Dermis blood vessel endothelial cell (primary cell): ENCODE results near the gene TSPYL2. TPM values are rescaled to one million over a fixed set of nuclear protein-coding genes. Genes with fewer than 3 reads are reported as not detected.

Source experiments
- DNase-seq: peaks from one replicate; pipeline ENCODE4 v3.0.0; 2010
- total RNA-seq: library from RNA; depleted of rRNA; stranded (reverse); fragments of >200 nt; gene quantifications from 2 replicates; pipeline ENCODE4 v1.2.3, GENCODE V29; 2014

TSPYL2 gene
- total RNA-seq, 1 donor from 2014 or later, result 5.6 TPM

DNA sequence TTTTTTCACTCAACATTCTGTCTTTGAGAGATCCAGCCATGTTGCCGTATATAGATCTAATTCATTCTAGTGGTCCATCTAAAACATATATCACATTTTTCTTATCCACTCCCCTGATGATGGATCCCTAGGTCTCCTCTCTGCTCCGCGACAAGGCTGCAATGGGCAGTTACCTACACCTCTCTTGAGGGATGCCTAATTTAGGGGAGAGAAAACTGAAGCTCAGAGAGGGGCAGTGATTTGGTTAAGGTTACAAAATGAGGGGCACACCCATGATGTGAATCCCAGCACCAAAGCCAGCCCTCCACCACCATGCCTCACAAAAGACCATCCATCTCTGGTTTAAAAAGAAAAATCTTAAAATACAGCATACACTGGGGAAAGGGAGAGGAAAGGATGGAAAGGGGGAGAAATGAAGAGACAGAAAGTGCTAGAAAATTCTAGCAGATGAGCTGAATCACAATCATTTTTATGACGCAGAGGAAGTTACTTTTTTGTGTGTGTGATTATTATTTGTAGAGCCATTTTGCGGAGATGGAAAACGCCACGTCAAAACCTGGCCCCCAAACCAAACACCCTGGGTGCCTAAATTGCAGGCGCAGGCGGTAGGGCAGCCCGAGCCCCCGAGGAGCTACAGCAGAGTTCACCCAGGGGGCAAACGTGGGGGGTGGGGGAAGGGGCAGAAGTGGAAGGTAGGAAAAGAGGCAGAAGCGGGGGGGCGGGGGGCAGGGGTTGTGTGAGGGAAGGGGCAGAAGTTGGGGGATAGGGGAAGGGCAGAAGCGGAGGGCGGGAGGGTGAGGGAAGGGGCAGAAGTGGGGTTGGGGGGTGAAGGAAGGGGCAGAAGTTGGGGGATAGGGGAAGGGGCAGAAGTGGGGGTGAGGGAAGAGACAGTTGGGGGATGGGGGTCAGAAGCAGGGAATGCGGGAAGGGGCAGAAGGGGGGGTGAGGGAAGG is 1.3 kb upstream of the TSPYL2 start:
- peak; percentile 26 for DNase-seq

DNA sequence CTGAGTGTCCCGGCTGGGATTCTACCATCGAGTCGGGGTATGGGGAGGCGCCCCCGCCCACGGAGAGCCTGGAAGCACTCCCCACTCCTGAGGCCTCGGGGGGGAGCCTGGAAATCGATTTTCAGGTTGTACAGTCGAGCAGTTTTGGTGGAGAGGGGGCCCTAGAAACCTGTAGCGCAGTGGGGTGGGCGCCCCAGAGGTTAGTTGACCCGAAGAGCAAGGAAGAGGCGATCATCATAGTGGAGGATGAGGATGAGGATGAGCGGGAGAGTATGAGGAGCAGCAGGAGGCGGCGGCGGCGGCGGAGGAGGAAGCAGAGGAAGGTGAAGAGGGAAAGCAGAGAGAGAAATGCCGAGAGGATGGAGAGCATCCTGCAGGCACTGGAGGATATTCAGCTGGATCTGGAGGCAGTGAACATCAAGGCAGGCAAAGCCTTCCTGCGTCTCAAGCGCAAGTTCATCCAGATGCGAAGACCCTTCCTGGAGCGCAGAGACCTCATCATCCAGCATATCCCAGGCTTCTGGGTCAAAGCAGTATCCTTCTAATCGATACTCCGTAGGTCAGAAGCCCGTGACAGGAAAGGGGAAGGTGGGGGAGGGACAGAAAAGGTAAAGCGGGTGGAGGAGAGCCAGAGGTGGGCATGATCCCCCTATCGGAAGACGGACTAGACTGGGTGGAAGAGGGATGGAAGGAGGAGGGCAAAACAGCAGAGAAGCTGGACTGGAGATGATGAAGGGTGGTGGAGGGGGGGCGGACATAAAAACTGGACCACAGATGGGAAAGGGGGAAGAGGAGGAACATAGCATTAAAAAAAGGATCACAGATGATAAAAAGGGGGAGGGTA is 828 bp downstream of the TSPYL2 start:
- no peak for DNase-seq

DNA sequence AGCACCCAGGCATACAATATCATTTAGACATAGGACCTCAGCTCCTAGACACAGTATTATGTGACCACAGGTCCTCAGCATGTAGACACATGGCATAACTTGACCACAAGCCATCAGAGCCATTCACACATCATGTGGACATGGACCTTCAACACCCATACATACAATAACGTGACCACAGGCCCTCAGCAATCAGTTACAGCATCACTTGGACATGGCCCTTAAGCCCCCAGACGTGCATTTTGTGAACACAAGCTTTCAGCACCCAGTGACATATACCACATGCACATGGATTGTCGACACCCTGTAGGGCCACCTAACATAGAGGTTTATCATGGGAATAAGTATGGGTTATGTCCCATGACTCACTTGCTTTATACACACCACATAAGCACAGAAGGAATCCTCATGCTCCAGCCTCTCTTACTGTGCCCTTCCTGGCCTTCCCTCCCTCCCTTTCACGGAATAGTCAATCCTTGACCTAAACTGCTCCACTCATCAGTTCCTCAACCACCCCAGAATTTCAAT is 1.9 kb downstream of the TSPYL2 start:
- DNase-seq, result no peak

DNA sequence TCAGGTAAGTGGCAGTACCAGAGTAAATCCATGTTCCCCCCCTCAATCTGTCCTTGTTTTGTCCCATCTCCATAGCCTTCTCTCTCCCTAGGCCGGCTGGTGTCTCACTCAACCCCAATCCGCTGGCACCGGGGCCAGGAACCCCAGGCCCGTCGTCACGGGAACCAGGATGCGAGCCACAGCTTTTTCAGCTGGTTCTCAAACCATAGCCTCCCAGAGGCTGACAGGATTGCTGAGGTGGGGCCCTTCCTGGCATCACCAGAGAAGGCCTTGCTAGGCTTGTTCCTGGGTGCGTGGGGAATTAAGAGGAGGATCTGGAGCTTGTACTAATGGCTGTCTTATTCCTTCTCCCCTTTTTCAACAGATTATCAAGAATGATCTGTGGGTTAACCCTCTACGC is 2.7 kb downstream of the TSPYL2 start:
- DNase-seq, result no peak

DNA sequence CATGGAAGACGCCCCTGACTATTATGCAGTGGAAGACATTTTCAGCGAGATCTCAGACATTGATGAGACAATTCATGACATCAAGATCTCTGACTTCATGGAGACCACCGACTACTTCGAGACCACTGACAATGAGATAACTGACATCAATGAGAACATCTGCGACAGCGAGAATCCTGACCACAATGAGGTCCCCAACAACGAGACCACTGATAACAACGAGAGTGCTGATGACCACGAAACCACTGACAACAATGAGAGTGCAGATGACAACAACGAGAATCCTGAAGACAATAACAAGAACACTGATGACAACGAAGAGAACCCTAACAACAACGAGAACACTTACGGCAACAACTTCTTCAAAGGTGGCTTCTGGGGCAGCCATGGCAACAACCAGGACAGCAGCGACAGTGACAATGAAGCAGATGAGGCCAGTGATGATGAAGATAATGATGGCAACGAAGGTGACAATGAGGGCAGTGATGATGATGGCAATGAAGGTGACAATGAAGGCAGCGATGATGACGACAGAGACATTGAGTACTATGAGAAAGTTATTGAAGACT is 3.6 kb downstream of the TSPYL2 start:
- DNase-seq, result no peak

DNA sequence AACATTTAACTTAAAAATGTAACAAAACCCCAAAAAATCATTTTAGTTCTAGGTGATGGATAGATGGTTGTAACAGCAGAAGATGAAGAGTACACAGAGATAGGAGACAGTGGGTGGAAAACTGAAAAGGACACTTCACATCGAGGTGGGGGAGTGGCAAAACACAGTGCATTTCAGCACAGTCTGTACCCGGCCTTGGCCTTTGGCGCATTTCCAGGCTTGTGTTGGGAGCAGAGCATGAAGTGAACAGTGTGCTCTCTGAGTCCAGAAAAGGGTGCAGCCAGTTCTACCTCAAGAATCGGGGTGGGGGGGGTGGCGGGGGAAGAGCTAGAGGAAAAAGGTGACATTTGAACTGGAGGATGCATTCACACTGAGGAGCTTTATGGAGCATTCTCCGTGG is 4.3 kb downstream of the TSPYL2 start:
- no peak for DNase-seq

DNA sequence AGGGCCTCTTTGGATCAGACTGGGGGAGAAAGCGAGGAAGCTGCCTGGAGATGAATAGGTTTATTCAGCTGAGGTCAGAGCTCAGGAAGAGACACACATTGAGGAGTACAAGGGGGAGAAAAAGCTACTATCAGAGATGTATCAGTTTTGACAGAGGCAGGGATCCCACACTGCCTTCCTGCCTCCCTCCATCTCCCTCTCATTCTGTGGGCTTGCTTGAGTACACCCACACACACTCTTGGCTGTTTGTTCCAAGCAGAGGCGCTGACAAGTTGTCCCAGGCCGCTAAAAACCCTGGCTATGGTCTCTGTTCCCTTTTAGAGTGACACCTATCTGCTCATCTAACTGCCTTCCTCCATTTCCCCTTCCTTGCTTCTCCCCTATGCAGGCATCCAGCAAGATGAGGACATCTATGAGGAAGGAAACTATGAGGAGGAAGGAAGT is 5.2 kb downstream of the TSPYL2 start:
- no peak for DNase-seq

DNA sequence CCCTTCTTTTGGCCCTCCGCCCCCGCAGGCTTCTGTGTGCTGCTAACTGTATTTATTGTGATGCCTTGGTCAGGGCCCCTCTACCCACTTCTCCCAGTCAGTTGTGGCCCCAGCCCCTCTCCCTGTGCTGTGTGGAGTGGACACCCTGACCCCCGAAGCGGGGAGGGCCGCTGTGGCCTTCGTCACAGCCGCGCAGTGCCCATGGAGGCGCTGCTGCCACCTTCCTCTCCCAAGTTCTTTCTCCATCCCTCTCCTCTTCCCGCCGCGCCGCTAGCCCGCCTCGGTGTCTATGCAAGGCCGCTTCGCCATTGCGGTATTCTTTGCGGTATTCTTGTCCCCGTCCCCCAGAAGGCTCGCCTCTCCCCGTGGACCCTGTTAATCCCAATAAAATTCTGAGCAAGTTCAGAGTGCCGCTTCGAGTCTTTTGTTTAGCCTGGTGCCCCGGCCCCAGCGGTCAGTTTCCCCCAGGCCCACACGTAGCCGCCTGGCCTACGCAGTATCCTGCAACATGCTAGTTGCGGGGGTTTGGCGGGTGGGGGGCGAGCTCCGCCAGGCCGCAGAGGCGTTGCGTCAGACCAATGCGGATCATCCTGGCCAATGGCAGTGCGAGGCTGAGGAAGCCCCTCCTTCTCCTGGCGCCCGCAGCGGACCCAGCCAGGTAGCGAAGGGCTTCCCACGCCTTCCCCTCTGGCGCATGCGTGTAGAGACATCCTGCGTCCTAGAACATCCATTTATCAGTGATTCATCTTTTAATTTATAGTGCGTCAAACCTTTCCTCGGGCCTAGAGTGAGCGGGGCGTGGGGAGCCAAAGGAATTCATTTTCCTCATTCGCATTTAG is 6.2 kb downstream of the TSPYL2 start:
- DNase-seq, result peak; percentile 89

DNA sequence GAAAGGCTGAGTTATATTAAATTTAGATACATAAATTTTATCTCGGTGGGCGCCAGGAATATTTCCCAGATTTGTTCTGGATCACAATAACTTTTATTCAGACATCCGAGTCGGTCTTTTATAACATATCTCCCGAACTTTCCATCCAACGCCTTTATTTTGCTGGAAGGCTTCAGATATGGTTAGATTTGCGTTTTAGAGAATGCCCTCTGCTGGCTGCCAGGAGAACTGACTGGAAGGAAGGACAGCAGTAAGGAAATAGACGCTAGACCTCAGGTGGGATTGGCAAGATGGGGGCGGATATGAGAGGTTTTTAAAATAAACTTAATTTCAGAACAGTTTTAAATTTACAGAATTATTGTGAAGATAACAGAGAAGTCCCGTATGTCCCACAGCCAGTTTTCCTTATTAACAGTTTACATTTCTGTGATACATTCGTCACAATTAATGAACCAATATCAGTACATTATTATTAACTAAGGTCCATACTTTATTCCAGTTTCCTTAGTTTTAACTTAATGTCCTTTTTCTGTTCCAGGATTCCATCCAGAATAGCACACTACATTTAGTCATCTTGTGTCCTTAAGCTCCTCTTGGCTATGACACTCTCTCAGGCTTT is 7.2 kb downstream of the TSPYL2 start:
- DNase-seq, result peak; percentile 74

DNA sequence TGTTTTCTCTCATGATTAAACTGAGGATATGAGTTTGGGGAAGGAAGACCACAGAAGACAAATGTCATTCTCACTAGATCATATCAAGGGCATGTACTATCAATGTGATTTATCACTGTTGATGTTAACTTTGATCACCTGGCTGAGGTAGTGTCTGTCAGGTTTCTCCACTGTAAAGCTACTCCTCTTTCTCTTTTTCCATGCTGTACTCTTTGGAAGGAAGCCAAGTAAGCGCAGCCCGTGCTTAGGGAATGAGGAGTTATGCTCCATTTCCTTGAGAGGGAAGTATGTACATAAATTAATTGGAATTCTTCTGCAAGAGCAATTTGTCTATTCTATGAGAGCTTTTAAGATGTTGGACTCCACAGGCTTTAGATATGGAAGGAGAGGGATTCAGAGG is 7.8 kb downstream of the TSPYL2 start:
- no peak for DNase-seq

DNA sequence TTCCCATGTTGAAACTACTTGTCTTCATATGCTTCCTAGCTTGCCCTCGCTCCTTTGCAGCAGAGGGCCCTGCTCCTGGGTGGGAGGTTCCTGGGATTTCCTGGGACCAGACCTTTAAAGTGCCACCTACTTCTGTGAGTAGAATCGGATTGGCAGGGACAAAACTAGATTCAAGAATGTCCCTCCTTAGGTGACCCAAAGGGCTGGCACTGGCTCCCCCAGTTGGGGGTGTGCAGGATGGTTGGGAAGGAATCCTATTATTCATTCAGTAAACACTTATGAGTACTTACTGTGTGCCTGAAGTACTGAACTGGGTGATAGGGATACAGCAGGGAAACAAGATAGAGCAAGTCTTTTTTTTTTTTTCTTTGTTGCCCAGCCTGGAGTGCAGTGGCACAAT is 9.2 kb downstream of the TSPYL2 start:
- no peak for DNase-seq

DNA sequence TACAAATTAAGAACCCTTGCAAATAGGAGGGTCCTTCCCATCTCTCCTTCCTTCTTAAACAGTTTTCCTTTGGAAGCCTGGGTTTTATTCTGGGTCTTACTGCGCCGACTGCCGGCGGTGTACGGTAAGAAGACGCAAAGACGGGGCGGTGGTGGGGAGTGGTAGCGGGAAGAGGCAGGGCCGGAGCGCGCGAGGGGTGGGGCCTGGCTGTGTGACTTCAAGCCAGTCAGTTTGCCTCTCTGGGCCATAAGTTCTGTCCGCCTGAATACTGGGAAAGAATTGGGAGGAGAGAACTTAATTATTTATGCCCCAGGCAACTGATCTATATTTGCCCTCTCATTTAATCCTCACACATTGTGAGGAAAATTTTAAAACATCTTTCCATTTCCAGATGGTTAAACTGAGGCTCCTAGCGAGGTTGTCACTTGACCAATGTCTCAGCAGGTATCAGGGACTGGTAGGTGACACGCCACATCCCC is 11.0 kb downstream of the TSPYL2 start:
- DNase-seq, result peak; percentile 86

DNA sequence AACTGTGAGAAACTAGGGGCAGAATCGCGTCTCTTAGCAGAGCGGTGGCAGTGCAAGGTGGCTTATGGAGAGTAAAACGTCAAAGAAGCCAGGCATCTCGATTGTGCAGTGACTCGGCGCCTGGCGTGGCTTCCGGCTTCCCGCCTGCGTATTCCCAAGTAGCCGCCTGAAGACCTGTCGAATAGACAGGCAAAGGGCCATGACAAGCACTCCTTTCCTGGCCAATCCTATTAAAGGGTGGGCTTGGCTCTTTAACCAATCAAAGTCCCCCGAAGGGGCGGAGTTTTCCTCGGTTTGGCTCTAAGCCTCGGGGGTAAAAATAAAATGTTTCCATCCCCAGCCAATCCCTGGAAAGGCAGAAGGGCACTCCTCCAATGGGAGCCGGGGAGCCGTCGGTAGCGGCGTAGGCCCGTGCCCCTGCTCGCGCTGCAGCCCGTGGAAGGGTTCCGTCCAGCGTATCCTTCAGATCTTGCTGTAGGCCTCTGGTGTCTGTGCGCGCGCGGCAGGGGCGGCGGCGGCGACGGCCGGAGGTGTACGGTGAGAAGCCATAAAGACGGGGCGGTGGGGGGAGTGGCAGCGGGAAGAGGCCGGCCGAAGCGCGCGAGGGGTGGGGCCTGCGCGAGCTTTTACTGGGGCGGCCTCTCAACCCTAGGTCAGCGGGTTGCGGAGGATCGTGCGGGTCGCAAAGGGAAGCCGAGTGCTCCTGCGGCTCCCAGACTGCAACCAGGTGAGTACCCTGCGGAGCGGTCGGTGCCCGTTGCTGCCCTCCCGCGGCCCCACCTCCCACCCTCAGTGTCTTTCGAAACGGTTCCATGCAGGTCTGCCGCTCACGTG is 11.8 kb downstream of the TSPYL2 start, which contains the start of gene KANTR:
Gene KANTR (plus strand): TSS at position 395 of the 834 bp plus-strand sequence. CDS start 30,131 bp downstream, outside the sequence.
- peak; percentile 94 for DNase-seq

DNA sequence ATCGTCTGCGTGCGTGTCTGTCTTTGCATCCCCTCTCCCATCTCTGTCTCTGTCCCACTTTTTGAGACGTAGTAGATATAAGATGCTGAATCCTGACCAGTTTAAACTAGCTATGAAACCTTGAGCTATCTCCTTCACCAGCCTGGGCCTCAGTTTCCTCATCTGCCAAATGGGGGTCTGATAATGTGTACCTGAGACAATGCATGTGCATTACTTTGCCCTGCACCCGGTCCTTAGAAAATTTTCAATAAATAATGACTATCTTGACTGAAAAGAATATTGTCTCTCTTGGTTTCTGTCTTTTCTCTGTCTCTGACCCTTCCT is 12.4 kb downstream of the TSPYL2 start:
- no peak for DNase-seq

DNA sequence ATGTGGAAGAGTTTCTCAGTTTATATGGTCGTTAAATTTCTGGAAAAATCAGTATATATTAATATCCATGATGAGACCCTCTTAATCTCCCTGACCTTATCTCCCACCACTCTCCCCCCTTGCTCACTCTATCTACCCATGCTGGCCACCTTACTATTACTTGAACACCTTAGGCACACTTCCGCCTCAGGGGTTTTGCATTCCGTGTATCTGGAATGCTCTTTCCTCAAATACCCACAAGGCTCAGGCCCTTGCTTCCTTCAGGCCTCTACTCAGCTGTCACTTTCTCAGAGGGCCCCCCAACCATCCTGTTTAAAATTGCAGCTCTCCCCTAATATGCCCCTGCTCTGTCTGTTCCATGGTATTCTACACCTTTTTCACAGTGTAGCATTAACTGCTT is 13.6 kb downstream of the TSPYL2 start:
- DNase-seq, result no peak

DNA sequence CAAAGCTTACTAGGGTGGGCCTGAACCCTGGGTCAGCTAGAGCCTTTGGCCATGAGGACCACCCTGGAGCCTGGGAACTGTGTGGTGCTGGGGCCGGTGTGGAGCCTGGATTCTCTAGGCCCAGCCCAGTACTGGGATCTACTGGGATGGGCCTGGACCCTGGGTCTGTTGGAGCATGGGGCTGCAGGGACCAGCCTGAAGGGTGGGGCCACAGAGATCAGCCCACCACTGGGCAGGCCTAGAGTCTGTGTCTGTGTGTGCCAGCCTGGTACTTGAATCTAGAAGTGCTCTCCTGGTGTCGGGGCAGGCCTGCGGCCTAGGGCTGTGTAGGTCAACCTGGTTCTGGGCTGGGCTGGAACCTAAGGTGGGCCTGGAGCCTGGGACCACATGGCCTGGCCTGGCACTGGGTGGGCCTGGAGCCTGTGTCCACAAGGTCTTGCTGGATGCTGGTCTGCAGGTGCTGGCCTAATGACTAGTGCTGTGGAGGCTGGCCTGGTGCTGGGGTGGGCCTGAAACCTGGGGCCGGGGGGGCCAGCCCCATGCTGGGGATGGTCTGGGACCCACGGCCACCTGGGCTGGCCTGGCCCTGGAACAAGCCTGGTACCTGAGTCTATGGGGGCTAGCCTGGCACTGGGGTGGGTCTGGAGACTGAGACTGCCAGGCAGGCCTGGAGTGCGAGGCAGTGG is 32.8 kb downstream of the TSPYL2 start:
- DNase-seq, result no peak

DNA sequence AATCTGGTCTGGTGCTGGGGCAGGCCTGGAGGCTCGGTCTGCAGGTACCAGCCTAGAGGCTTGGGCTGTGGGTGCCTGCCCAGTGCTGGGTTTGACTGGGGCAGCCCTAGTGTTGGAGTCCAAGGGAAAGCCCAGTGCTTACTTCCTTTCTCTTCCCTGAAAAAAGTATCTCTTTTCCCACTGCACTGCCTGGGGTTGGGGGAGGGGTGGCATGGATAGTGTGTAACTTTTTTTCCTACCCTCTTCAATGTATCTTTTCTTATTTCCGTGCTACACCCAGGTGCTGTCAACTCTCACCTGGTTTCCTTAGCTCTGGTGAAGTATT is 33.3 kb downstream of the TSPYL2 start:
- DNase-seq, result no peak

DNA sequence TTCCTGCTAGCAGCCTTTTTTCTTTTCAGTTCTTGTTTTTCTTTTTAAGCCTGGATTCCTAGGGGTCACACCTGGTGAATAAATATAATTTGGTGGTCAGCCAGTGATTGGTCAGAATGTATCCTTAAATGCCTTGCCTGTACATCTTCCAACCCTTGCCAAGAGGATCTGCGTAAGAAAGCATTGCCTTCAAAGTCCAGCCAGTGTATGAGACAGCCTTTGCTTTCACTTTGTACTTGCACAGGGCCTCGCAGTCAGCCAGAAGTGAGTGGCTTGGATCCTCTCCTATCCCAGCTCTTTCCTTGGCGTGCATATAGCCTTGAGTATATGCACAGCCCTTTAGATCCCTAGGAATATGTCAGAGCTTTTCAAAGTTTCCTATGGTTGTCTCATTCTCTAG is 33.9 kb downstream of the TSPYL2 start:
- DNase-seq, result peak; percentile 0

DNA sequence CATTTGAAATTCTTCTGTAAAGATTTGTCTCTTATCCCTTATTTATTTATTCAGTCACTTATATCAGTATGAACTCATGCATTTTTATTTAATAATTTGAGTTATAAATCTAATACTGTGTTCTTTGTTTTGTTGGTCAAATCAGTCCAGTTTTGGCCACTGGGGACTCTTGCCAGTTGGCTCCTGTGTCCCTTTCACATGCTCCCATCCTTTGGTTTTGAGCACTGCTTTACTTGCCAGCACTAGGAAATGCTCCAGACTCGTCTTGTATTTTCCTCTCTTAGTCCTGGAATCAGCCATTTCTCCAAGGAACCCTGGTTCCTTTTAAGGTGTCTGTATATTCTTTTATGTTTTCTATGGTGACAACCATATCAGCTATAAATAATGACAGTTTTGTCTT is 39.8 kb downstream of the TSPYL2 start:
- DNase-seq, result no peak

DNA sequence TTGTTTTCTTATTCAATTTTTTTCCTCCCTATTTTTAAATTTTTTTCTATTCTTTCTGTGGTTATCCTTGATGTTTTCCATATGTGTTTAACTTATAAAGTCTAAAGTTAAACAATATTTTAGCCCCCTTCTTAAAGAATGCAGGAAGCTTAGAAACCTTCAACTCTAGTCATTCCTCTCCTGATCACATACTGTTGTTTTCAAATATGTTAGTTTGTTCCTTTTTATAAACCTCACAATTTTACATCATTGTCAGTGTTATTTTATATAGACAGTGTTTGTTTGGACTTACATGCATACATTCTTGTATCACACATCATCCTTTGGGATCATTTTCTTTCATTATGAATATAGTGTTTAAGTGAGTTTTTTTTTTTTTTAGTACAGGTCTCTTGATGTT is 43.3 kb downstream of the TSPYL2 start:
- no peak for DNase-seq
